HG03103 (cell line): Measurements from ENCODE around the gene SPRR5.

ENCODE experiments used
- ATAC-seq: cut with Tn5 transposase; IDR thresholded peaks from one replicate; pipeline ENCODE4 v1.9.1; 2021; ENCODE audit warnings: low read depth; ENCODE audit not compliant: unreplicated experiment

The SPRR5 gene

DNA sequence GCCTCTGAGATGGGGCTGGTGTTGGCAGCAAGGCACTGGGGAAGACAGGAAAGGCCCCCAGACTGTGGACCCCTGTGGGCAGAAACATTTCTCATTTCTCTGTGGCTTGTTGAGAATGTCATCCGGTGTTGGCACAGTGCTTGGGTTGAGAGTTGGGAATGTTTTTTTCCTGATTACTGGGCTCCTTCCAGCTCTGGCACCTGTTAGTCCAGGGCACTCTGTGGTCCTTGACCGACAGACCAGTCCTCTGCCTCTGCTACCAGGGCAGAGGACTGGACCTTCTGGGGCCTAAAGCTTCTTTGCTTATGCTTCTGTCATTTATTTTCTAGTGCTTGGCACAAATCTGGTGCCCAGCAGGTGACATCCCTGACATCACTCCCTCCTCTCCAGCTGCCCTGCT lies 4.8 kb upstream of the SPRR5 start:
- no peak for ATAC-seq

DNA sequence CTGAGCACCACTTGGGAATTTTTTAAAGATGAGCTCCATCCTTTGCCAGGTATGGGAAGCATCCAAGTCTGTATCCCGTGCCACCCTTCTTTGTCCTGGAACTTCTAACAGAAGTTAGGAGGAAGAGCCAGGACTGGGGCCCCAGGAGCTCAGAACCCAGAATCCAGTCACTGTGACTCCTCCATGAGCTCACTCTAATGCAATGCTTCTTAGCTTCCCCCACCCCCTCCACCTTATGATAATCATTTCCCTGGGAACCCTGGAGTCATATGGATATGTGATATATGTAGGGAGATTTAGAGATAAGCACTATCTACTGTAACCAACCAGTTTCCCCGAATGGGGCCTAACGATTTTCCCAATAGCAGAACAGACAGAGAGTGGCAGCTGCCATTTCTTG lies 758 bp upstream of the SPRR5 start:
- ATAC-seq = no peak

DNA sequence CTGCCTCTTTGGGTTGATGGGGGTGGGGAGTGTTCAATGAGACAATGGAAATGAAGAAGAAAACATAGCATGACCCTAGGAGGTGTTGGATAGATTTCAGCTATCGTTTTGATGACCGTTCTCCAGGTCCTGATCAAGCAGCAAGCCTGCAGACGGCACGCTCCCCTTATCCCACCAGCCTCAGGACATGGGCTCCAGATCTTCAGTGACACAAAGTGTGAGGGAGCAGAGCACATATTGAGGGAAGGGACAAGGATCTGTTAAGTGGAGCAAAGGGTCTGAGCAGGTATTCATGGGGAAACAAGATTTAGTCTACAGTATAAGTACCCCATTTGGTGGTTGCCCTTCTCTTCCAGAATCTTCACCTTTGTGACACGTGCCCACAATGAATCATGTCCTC lies 4.7 kb downstream of the SPRR5 start:
- ATAC-seq = no peak

DNA sequence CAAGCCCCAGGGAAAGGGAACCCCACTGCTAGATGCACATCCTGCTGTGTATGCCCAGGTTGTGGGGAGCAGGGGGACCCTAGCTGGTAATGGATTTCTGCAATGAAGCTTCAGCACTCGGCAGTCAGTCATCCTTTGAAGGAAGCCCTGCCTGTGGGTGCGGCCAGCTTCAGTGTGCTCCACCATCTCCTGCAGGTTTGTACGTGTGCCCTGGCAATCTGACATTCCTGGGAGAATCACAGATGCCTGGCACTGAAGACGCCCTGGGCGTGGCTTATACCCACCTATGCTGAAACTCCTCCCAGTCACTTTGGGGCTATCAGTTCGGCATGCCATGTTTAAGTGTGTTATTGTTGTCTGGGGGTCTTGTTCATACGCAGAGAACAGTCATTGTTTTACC lies 6.8 kb downstream of the SPRR5 start:
- ATAC-seq = no peak

DNA sequence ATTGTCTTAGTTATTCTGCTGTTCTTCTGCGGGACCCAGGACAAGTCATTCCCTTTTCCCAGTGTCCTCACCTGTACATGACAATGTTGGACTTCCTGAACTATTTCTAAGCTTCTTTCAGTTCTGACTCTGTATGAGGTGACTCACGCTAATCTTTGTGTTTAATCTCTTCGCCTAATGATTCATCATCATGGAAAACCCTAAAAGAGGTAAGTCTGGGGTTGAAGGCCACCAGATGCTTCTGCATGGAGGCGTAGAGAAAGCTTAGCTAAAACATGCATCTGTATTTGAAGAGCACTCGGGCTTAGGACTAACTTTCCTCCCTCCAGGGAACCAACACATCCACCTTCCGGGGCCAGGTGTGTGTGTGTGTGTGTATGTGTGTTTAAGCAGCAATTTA lies 7.4 kb downstream of the SPRR5 start:
- no peak for ATAC-seq

DNA sequence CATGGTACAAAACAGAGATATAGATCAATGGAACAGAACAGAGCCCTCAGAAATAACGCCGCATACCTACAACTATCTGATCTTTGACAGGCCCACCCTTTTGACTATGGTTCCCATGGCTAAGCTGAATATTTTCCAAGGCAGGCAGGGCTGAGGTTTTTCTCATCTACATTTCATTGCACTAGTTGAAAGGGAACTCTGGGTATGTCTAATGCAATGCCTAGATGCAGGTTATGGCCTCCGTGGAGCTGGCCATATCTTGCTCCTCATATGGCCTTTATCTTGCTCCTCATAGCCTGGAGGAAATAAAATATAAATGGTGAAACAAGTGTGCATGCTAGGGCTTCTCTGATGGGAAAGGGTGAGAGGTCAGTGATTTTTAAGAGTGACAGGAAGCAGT lies 10.6 kb downstream of the SPRR5 start:
- no peak for ATAC-seq

DNA sequence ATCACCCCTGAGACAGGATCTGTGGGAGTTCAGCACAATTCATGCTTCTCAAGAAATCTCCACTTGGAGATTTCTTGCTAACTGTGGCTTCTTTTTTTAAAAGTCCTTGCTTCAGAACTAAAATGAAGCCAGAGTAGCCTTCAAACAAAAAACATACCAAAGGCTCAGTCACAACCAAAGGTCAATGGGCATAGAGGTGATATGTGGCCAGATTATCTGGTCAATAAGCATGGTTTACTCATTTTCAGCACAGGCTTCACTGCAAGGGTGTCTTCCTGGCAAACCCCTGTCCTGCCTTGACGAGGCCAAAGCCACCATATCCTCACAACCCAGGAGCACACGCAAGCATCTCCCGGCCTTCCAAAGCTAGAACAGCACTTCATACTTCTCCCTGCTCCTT lies 12.3 kb downstream of the SPRR5 start:
- ATAC-seq = no peak

DNA sequence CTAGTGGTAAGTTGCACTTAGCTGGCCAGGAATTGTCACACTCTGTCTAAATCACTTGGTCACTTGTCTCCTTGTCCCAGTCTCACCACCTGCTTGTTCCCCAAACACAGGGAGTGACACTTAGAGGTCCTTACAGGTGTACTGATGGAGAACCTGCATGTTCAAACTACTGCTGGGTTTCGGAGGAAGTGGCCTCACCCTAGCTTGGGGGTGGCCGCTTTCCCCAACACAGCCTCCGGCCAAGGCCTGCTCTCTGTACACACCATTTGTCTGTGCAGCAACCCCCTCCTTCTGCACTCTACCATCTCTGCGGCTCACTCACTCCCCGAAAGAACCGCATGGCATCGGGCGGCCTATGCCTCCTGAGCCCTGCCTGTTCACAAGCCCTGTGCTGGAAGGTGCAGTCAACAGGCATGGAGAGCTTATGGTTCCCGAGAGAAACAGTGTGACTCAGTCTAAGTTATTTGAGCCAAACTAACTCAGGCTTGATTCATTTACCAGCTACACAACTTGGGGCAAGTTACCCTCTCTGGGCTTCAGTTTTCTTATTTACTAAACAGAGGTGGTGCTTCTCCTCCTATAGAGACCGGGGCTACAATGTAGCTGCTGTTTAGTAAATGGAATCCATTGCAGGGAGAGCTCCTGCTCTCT lies 12.9 kb downstream of the SPRR5 start:
- ATAC-seq = no peak

DNA sequence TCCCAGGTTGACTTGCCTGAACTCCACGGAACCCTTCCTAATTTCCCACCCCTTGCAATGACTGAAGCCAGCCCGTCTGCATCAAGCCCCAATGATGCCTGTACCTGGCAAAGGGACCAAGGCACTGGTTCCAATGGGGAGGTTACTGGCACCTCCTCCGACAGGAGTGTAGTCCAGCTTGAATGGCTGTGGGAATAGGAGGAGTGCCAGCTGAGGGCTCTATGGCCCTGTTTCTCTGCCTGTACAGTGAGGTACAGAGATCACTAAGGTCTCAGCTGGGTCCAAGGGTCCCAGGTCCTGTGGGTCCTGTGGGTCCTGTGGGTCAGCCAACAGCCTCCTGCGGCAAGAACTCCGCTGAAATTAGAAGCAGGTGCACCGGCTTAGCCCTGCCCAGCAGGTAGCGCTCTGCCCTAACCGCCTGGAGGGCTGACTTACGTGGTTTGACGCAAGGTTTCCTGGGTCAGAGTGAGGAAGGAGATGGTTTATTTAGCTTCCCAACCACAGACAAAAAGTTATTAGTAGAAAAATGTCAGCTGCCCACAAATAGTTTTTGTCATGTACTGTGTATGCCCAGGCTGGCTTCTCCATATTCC lies 13.5 kb downstream of the SPRR5 start:
- no peak for ATAC-seq

DNA sequence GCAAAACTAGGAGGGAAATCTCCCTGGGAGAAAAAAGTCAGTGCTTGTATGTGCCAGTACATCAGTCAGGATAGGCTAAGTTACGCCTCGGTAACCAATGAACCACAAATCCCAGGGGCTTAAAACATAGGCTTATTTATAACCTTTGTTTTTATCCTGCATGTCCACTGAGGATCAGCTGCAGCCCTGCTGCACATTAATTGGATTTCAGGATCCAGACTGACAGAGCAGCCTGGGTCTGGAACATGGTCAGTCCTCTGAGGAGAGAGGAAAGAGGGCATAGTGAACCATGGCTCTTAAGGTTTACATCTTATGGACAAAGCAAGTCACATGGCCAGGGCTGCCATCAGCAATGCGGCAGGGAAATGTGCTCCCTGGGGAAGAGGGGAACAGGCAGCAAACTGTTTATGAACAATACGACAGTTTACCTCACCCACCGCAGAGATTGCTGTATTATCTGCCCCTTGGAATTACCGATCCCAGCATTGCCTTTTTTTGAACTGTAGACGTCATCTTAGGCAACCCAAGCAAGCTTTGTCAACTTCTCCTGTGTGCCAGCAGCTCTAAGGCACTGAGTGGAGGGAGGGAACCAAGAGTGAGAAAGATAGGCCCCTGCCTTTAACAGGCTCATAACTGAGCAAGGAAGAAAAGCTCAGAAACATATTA lies 14.4 kb downstream of the SPRR5 start:
- no peak for ATAC-seq

DNA sequence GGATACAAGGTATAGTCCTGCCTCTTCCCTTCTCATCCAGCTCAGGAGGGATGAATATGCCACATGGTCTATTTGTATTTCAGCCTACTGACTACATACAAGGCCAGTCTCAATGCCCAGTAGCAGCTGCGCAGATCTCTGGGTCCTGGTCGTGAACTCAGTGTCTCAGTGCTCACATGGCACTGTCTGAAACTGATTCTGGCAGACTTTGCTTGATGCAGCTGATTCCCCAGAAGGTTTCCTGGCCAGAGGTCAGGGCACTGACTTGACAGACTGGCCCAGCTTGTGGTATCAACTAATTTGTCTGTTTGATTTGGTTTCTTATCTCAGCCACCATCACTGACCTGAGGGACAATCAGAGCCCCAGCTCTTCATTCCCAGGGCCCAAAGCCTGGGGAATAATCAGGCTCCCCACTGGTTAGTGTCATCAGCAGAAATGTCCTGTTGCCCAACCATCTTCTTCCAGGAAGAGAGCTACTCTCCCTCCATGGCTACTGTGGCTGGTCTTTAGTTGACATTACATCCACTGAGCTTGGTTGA lies 15.9 kb downstream of the SPRR5 start:
- ATAC-seq = no peak

DNA sequence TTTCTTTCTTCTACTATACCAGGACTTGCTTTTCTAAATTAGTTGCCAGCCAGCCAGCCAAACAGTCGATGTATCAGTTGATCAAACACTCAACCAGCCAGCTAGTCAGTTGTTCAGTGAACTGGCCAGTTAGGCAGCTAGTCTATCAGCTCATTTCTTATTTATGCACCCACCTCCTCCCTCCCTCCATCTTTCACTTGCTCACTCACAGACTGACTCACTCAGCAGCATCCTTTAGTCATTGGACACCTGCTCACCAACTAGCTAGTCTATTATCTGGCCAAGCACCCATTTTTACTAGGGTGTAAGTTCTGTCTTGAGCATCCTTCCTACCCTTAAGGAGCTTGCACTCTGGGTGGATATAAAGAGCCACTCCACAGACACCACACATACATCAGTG lies 17.5 kb downstream of the SPRR5 start:
- ATAC-seq = no peak

DNA sequence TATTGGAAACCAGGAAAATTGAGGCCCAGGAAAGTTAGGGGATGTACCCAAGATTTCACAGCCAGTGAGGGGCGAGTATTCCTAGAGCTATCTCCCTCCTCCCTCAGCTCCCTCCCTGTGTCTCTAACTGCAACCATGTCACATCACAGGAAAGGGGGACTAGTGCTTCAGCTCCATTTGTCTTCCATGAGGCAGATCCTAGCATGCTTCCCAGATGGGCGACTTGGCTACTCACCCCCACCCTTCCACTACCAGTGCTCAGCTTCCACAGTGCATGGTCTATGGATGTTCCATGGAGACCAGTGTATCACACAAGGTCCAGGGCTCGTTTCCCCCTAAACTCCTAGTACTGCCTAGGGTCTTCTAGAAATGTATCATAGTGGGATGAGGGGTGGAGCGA lies 18.8 kb downstream of the SPRR5 start:
- no peak for ATAC-seq

DNA sequence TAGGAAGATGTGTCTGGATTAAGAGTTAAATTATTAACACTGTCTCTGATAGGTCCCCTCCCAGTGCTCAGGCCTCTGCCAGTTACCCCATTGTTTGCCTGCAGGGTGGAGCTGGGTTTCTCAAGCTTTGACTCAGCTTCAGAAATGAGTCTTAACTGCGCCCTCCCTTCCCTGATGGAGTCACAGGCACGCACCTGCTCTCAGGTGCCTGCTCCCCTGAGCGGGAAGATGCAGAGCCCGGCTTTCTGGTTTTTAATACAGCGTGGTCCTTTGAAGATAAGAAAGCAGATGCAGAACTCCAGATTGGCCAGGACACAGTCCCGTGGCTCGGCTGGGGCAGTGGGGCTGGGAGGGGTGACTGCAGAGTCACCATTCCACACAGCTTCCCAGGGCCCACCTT lies 20.2 kb downstream of the SPRR5 start:
- no peak for ATAC-seq

DNA sequence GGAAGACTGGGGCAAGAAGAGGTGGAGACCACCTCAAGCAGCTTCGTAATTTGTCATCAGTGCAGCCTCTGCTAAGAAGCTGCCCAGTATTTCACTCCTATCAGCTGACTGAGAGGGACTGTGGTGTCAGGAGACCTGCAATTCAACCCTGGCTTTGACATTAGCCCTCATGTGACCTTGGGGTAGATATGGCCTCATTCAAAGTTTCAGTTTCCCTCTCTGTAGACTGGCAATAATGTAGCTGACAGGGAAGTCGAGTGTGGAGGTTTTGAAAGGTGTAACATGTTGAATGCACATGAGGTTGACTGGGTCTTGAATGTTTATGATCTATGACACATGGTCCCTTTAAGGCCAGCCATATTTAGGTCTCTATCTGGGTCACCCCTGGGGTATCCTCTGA lies 21.2 kb downstream of the SPRR5 start:
- peak; percentile 75 for ATAC-seq

DNA sequence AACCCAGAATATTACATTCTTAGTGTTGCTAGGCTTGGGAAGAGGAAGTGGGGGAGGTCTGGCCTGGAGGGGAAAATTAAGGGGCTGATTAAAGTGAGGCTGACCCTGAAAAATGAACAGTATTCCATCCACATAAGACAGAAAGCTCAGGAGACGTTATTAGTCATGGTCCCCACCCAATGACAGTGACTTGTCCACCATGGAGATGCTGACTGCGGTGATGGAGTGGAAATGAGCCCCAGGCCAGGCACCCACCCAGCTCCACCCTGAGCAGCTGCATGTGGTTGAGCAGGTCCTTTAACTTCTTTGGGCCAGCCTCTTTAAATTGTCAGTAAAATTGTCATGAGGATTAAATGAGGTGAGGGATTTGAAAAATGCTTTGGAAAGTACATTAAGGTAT lies 22.0 kb downstream of the SPRR5 start:
- no peak for ATAC-seq

DNA sequence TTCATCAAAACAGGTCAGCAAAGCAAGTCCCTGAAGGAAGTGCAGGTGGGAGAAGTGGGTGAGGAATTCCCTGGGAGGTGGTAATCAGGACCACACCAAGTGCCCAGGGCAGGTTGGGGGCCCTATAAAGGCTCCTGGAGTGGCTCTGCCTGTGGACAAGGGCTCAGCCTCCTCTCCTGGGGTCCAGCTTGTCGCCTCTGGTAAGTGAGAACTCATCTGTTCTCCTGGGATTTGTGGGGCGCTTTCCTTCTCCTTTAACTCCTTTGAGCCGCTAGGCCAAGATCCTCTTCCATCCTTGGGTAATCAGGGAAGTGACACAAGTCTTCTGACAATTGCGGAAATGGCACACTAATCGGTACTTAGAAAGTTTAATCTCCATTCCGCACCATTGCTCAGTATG lies 23.5 kb downstream of the SPRR5 start, which contains the start of gene SPRR4:
SPRR4 (plus strand) TSS at position 154 of the 400 bp plus-strand sequence. CDS start 1,243 bp downstream, outside the sequence.
- no peak for ATAC-seq

DNA sequence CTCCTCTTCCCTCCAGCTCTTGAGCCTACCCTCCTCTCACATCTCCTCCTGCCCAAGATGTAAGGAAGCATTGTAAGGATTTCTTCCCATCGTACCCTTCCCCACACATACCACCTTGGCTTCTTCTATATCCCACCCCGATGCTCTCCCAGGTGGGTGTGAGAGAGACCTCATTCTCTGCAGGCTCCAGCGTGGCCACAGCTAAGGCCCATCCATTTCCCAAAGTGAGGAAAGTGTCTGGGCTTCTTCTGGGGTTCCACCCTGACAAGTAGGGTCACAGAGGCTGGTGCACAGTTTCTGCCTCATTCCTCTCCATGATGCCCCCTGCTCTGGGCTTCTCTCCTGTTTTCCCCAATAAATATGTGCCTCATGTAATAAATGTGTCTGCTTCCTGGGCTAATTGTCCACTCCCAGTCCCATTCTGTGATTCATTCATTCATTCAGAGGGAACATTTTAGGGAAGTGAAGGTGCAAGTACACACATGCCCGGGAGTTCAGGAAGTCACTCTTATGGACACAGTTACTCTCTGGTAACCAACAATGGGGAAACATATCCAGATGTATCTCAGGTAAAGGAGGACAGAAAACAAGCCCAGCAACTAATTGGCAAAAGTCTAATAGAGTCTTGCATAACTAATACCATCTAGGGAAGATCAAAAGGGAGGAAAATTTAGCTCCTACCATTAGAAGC lies 25.3 kb downstream of the SPRR5 start:
- no peak for ATAC-seq

DNA sequence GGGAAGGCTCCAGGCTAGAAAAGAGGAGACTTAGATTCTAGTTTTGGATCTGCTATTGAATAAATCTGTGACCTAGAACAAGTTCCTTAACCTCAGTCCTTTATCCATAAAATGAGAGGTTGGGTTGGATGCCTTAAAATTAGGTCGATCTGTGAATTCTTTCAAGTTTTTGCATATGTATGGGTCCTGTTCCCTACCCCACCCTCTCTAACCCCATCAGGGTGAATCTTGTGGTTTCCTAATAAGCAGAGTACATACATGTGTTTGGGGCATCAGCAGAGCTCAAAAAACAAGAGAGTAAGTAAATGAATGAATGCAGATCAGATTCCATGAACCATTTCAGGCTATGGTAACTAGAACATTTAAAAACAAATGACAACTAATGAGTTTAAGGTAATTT lies 29.7 kb downstream of the SPRR5 start:
- ATAC-seq = no peak

DNA sequence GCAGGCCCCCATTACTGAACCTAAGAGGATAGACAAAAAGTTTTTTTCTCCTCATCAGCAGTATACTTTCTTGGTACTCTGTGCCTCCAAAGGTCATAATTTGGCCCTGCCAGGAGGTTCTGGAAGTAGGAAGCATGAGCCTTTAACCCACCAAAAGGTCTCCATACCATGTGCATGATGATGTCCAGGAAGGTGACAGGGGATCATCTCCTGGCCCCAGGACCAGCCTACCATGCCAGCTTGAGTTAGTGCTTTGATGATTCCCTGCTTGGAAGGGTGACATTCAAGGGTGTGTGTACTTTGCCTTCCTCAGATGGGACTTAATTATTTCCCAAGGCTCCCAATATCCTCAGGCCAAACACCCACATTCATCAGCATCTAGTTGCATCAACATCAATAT lies 30.6 kb downstream of the SPRR5 start:
- ATAC-seq = no peak

DNA sequence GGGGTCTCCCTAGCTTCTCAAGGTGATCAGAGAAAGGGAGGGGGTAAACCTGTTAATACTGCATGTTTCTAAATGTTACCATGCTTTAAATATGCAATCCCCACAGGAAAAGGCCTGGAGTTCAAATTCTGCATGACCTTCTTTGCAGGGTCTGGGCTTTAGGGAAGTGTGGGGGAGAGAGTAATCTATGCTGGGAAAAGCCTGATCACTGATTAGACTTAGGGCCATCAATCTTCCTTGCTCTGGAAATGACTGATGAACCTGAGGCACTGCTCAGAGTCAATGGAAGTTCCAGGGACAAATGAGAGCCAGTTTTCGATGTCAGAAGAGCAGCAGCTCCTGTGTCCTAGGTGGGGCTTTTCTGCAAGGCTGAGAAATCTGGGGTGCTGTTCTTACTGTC lies 33.7 kb downstream of the SPRR5 start:
- ATAC-seq = no peak
